ENCODE measurements around the gene SOD1. TPM values are rescaled to one million over a fixed set of nuclear protein-coding genes. Genes with fewer than 3 reads are reported as not detected.

Gene SOD1
- total RNA-seq, 2 donors from 2014 or later = 185 to 234 TPM

GRCh38 chr21:31693222-31693621 is 33.7 kb downstream of the SOD1 start:
- Mint-ChIP-seq H3K4me1 (no peaks in the 10 kb centered on the region), H3K27ac (no peak overlapping the region), H3K36me3 (ENCODE audit: low read depth) (peaks cover 72% of the 10 kb centered on the region), H3K9me3 (no peaks in the 10 kb centered on the region), H3K4me3 (no peak overlapping the region), H3K27me3 (ENCODE audit: insufficient read depth) (no peaks in the 10 kb centered on the region)
- TF ChIP-seq CTCF (conservative IDR thresholded peaks at IDR 0.05) = no peak
- Histone ChIP-seq H3K27ac (ENCODE audit: low read depth, low read length) (no peak overlapping the region), H3K4me1 (ENCODE audit: control insufficient read depth, insufficient read depth, low read length) (no peaks in the 10 kb centered on the region), H3K9me3 (ENCODE audit: control insufficient read depth, low read length) (no peaks in the 10 kb centered on the region), H3K9ac (ENCODE audit: extremely low read depth, low read length, poor library complexity, severe bottlenecking) (no peak overlapping the region), H3K36me3 (ENCODE audit: control insufficient read depth, insufficient read depth, low read length) (peaks cover 93% of the 10 kb centered on the region), H3K27me3 (ENCODE audit: control insufficient read depth, insufficient read depth, low read length, poor library complexity, severe bottlenecking) (no peaks in the 10 kb centered on the region), H3K4me3 (ENCODE audit: low read length) (no peak overlapping the region)
- no peak for DNase-seq
- 92 to 96% methylated on average over 15 of the region's 16 CpGs for WGBS, 2 experiments (ENCODE audit: insufficient coverage in 1 of 2, insufficient read length in 1 of 2)

- no peak overlapping the region for H3K4me3 Mint-ChIP-seq
- 98 to 100% methylated on average over 1 to 6 of the region's 6 CpGs for WGBS, 2 experiments (ENCODE audit: insufficient coverage in 1 of 2, insufficient read length in 1 of 2)
- Histone ChIP-seq H3K27ac (ENCODE audit: low read depth, low read length) (no peak overlapping the region), H3K36me3 (ENCODE audit: control insufficient read depth, insufficient read depth, low read length) (peaks cover 96% of the 10 kb centered on the region), H3K4me1 (ENCODE audit: control insufficient read depth, insufficient read depth, low read length) (no peaks in the 10 kb centered on the region), H3K4me3 (ENCODE audit: low read length) (no peak overlapping the region), H3K9me3 (ENCODE audit: control insufficient read depth, low read length) (no peaks in the 10 kb centered on the region), H3K9ac (ENCODE audit: extremely low read depth, low read length, poor library complexity, severe bottlenecking) (no peak overlapping the region), H3K27me3 (ENCODE audit: control insufficient read depth, insufficient read depth, low read length, poor library complexity, severe bottlenecking) (no peaks in the 10 kb centered on the region)
- no peaks in the 10 kb centered on the region for H3K27me3 Mint-ChIP-seq (ENCODE audit: insufficient read depth)
- H3K27ac Mint-ChIP-seq = no peak overlapping the region
- H3K36me3 Mint-ChIP-seq (ENCODE audit: low read depth) = peaks cover 70% of the 10 kb centered on the region
- DNase-seq = no peak
- no peaks in the 10 kb centered on the region for H3K4me1 Mint-ChIP-seq
- no peaks in the 10 kb centered on the region for H3K9me3 Mint-ChIP-seq
- TF ChIP-seq CTCF (conservative IDR thresholded peaks at IDR 0.05) = no peak
Measured at GRCh38 chr21:31696424-31696823, 36.9 kb downstream of the SOD1 start.

GRCh38 chr21:31698461-31698860 is 39.0 kb downstream of the SOD1 start:
- Histone ChIP-seq H3K27me3 (ENCODE audit: control insufficient read depth, insufficient read depth, low read length, poor library complexity, severe bottlenecking) (no peaks in the 10 kb centered on the region), H3K4me3 (ENCODE audit: low read length) (no peak overlapping the region), H3K36me3 (ENCODE audit: control insufficient read depth, insufficient read depth, low read length) (peaks cover 96% of the 10 kb centered on the region), H3K9me3 (ENCODE audit: control insufficient read depth, low read length) (no peaks in the 10 kb centered on the region), H3K4me1 (ENCODE audit: control insufficient read depth, insufficient read depth, low read length) (no peaks in the 10 kb centered on the region), H3K27ac (ENCODE audit: low read depth, low read length) (no peak overlapping the region), H3K9ac (ENCODE audit: extremely low read depth, low read length, poor library complexity, severe bottlenecking) (no peak overlapping the region)
- Mint-ChIP-seq H3K27ac (no peak overlapping the region), H3K4me3 (no peak overlapping the region), H3K4me1 (no peaks in the 10 kb centered on the region), H3K27me3 (ENCODE audit: insufficient read depth) (no peaks in the 10 kb centered on the region), H3K36me3 (ENCODE audit: low read depth) (peaks cover 70% of the 10 kb centered on the region), H3K9me3 (no peaks in the 10 kb centered on the region)
- no peak for DNase-seq
- TF ChIP-seq CTCF (conservative IDR thresholded peaks at IDR 0.05) = no peak
